GM19395 (cell line): ENCODE data around the gene NPPC.

Experiments
- ATAC-seq: cut with Tn5 transposase; IDR thresholded peaks from one replicate; pipeline ENCODE4 v1.9.1; 2021; ENCODE audit warnings: mild to moderate bottlenecking, moderate library complexity; ENCODE audit not compliant: unreplicated experiment

The NPPC gene

DNA sequence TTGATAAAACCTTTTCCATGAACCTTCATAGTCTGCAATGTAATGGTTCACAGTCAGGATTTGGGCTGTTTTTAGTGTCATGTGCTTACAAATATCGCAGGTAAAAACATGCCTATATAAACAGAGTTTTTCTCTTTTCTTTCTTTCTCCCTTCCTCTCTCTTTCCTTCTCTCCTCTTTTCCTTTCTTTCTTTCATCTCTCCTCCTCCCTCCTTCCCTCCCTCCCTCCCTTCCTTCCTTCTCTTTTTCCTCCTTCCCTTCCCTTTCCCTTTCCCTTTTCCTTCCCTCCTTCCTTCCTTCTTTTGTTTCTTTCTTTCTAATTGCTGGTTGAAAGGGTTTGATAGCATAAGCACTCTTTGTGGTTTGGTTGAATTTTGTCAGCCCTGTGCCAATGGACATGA is 9.6 kb upstream of the NPPC start:
- ATAC-seq = no peak

DNA sequence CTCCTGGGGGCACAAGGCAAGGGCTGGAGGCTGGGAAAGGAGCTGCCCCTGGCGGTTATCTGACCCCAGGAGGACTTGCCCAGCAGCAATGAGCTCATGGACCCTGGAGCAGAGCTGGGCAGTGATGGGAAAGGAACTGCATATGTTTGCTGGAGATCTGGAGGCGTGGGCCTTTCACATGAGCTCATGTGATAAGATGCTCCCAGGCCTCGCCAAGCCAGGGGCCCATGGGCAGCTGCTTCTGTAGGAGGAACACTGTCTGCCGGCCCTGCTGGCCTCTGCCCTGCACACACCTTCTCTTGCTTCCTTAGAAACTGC is 9.0 kb upstream of the NPPC start:
- ATAC-seq = no peak

DNA sequence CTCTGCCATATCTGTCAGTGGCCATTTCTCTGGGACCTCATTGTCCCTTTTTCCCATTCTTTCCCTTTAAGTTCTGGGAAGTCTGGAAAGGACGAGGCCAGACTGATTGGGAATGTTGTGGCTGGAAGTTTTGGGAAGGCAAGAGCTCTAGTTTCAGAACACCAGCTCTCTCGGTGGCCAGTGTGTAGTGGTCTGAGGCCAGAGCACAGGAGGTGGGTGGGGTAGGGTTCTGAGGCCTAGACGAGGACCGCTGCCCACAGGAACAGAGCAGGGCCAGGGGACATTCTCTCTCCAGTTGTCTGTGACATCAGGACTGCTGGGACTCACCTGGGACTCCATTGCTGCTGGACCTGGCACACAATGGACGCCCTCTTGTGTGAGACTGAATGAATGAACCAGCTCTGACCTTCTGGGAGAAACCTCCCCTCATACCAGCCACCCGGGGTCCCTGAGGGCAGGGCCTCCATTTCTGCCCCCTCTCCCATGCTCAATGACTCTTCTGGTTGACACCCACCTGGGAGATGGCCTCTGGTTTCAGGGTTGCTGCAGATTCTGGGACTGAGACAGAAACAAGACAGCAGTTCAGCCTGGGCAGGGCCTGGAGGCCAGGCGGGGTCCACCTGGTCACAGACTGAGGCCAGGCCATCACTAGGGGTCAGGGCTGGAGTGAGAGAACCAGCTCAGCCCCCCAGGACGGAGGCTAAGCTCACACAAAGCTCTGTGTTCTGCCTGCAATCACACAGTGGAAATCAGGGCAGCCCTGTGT is 8.4 kb upstream of the NPPC start:
- no peak for ATAC-seq

DNA sequence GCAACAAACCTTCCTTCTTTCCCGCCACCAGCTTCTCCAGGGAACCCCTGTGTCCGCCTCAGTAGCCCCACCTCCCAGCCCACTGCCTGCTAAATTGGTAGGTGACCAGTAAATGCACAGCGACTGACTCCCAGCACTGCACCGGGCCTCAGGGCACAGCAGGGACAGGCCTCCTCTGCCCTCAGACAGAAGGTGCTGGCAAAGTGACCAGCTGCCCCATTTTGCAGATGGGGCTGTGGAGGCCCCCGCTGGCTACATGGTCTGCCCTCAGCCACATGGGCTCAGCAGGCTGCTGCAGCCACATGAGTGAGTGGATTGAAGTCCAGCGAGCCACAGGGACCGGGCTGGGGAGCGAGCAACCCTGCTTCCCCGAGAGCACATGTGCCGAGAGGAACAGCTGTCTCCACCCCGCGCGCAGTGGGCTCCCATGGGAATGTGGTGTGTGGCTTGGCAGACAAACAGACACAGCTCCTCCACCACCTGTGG is 7.8 kb upstream of the NPPC start:
- ATAC-seq = no peak

DNA sequence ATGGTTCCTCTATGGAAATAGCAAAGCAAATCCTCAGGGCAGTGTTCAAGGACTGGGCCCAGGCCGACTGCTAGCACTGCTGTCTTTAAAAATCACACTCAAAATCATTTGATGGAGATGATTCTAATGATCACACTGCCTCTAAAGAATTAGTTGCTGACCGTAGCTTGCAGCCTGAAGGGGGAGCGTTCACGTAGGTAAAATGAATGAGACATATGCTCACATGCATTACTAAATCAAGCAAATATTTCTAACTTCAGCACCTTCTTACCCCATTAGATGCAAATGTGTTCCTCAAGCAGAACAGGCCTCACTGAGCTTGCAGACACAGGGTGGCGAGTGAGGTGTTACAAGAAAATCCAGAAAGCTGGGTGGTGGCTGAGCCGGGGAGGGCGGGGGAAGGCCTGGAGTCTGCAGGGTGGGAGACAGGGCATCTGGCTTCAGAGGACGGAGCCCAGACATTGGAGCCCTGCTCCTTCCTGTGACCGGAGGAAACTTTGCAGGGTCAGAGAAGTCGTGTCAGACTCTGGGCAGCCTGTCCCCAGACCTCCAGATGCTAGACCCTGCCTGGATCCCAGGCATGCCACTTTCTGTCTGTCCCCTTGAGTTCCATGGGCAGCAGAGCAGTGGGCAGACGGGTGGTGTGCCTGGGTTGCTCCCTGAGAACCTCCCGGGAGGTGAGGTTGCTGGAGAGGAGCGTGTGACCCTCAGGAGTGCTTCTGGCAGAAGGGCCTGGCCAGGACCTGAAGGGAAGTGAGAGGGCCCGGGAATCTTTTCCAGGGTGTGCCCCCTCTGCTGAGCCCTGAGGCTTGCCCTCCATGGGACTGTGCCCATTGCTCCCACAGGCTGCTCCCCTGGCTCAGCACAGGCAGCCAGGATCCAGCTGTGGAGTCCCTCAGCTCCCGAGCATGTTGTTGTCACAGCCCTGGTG is 7.1 kb upstream of the NPPC start:
- ATAC-seq = no peak

DNA sequence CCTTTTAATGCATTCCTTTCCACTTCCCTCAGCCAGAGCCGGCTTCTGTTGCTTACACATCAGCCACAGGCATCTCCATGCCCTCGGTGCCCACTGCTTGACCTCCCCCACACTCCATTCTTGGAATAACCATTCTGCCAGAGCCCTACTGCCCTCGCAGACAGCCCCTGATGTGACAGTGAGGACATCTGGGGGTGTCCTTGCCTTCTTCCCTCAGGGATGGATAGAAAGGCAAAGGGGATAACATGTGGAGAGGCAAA is 6.4 kb upstream of the NPPC start:
- no peak for ATAC-seq

DNA sequence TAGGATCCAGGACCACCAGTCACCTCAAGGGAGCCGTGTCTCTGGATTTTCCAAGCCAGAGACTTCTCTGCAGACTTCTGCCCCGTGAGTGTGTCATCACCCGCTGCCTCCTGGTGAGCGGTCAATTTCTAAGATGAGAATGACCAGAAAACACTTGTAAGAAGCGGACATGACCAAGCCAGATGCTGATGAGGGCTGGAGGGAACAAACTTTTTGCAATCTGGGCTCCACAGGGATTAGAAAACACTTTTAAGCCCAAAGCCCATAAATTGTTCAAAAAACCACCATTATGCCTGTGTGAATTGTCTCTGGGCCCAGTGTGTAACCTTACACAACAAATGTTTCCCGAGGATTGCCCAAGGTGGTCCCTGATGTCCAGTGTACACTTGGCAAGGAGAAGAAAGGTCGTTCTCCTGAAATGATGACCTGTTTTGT is 5.3 kb upstream of the NPPC start:
- ATAC-seq = no peak

DNA sequence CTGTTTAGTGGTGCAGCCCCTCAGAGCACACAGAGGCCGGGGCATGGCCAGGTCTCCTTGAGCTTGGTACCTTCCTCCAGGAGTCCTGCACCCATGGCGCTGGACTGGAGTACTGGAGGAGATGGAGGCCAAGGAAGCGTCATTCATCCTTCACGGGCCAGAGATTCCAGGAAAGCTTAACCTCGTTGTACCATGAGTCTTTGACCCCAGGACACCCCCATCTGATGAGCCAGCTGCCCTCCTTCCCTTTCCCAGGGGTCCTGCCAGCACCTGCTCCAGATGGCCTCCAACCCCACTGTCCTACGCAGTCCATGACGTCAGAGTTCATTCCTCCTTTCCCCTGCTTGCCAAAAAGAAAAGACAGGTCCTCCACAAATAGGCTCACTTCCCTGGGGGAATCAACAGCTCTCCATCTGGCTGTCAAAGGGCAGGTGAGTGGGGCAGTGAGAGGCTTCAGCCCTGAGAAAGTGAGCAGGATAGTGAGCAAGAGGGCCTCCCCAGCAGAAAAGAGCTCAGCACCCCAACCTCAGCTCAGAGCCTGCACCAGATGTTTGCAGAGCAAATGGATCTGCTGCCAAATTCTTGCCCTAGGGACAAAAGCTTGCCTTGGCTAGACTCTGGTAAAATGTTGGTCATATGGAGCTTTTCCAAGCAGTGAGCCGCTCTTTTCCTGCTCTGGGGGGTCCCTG is 4.5 kb upstream of the NPPC start:
- no peak for ATAC-seq

DNA sequence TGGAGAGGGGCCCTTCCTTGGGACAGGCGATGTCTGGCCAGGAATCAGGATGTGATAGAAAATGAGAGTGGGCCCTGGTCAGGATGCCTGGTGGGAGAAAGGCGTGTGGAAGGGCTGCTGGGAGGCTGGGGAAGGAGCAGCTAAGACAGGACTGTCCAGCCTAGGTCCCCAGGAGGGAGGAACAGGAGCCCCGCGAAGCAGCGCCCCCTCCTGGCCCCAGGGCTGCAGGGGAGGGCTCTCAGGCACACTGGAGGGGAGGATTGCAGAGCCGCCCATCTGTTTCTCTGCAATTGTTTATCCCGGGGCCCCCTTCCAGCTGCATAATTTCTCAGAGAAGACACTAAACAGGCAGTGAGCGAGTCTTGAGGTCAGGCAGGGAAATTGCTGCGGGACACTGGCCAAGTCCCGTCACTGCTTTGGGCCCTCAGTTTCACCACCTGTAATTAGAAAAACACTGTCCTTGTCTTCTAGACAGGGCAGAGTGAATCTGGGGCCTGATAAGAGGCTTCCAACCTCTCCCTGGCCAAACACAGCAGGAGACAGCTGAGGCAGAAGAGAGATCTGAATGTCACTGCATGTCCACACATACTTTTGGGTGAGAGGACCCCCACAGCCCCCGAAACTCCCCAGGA is 3.9 kb upstream of the NPPC start:
- ATAC-seq = no peak

DNA sequence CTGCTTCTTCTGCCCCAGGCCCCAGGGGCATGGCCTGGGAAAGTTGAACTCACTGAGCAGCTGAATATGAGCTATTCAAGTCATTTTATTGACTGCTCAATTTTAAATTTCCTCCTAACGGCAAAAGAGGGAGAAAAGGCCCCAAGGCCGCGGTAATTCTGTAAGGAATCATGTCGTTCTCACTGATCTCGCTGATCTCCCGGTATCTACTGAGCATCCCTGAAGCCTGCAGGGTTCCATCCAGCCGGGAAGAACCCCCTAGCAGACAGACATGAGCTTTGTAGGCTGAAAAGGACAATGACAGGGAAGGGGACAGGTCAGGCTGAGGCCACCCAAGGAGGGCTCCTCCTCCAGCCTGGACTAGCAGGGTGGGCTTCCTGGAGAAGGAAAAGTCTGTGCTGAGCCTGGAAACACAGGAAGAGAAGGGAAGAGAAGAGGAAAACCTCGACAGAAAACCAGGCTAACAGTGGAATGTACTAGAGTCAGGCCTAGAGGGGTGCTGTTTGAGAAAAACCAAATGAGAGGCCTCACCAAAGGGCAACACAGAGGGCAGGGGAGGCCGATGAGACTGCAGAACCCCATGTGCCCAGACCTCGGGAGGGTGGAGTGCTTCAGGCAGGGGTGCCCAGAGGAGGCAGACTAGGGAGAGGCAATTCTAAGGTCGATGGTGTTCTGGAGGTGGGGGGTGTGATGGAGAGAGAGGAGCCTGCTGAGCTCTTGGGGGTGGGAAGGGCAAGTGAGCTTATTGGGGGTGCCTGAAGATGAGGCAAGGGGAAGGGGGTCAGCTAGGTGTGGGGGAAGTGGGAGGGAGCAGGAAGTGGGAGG is 2.9 kb upstream of the NPPC start:
- ATAC-seq = no peak

DNA sequence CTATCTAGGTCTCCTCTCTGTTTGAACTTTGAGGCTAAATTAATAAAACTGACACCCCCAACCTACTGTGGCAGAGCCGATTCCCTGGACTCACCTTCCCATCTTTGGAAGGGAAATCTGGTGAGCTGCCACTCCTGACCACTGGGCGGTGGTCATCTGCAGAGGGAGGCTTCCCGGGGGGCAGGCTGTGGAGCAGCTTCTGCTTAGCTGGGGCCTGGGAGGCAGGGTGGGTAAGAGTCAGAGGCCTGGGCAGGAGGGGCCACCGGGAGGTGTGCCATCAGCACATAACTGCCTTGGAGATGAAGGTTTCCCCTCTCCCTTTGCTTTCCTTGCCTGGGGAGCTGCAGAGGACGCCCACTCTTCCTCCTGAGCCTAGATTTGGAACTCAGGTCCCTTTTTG is 2.3 kb upstream of the NPPC start:
- no peak for ATAC-seq

DNA sequence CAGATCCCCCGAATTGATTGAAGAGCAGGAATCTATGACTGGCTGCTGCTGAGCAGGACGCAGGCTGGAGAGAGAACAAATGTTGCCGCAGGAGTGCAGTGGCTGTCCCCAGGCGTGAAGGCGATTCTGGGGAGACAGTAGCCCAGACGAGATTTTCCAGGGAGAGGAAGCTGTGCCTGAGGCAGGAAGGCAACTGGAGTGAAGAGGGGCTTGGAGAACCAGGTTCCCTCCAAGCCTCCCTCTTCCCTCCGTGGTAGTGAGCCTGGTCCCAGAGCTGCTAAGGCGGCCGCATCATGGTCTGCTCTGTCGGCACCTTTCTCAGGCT is 1.3 kb upstream of the NPPC start:
- ATAC-seq = no peak

DNA sequence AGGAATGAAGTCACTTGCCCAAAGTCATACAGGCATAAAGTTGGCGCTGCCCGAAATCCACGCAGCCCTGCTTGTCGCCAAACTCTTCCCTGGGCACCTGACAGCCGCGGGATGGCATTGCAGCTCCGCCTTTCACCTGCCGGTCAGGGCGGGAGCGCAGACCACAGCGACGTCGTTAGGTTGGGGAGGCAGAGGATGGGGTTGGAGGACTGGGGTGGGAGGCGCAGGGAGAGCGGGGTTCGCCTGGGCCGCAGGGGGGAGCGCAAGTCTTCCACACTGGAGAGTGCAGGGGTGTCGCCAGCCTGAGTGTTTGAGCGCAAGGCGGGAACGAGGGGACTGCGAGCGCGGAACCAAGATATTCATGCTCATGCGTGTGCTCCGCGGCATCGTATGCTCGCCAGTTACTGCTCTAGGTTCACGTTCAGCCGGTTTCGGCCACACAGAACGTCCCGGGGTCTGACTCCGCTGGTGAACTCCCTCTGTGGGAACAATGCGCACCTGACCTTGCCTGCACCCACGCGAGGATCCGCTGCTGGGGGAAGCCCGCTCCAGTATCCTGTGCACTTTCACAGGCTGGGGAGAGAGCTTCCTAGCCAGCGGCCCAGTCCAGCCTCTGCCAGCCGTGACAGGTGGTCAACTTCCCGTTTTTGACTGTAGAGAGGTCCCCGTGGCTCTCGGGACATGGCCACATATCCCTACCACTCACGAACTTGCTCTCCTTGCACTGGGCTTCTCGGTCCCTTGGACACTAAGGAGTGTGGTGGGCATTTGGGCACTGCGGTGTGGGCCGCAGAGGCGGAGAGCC is 767 bp upstream of the NPPC start:
- no peak for ATAC-seq

DNA sequence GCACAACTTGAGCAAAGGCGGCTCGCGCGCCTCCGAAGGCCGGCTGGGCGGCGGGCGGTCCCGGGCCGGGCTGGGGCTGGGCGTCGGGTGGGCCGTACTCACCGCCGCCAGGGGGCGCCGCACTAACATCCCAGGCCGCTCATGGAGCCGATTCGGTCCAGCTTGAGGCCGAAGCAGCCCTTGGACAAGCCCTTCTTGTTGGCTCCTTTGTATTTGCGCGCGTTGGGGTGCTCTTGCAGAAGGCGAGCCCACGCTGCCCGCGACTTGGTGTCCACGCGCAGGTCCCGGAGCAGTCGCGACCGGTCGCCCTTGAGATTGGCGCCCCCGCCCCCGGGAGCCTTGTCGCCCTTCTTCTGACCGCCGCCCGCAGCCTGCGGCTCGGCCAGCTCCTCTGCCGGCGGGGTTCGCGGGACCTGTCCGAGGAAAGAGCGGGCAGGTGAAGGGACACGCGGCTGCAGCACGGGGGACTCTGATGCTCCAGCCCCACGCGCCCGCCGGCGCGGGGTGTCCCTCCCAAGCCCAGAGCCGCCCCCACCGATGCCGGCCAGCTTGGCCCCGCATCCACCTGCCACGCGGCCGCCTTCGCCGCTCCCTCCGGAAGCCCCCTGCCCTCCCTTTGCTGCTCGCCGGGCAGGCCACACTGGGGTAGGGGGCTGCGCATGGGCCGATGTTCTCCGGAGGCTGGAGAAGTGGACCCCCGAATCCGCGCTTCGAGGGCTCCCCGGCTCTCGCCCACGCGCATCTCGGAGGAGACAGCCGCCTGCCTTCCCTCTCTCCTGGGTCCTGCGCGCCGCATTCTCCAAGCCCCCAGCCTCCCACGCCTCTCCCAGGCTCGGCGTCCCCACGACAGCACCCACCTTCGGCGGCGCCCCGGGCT is 655 bp downstream of the NPPC start:
- no peak for ATAC-seq

DNA sequence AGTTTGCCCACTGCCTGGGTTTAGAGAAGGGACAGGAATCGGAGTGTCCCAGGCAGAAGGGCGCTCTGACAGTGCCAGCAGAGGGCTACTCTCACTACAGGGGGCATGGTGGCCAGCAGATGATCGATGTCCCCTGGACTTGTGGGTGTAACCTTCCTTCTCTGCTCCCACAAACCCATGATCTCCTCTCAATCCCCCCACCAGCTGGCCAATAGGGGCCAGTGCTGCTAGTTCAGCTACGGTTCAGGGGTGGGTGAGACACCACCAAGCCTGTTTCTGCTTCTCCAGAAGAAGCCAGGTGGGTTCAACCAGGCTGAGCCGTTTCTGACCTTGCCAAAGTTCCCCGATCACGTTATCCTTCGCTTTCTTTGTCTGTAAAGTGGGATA is 1.3 kb downstream of the NPPC start:
- ATAC-seq = no peak

DNA sequence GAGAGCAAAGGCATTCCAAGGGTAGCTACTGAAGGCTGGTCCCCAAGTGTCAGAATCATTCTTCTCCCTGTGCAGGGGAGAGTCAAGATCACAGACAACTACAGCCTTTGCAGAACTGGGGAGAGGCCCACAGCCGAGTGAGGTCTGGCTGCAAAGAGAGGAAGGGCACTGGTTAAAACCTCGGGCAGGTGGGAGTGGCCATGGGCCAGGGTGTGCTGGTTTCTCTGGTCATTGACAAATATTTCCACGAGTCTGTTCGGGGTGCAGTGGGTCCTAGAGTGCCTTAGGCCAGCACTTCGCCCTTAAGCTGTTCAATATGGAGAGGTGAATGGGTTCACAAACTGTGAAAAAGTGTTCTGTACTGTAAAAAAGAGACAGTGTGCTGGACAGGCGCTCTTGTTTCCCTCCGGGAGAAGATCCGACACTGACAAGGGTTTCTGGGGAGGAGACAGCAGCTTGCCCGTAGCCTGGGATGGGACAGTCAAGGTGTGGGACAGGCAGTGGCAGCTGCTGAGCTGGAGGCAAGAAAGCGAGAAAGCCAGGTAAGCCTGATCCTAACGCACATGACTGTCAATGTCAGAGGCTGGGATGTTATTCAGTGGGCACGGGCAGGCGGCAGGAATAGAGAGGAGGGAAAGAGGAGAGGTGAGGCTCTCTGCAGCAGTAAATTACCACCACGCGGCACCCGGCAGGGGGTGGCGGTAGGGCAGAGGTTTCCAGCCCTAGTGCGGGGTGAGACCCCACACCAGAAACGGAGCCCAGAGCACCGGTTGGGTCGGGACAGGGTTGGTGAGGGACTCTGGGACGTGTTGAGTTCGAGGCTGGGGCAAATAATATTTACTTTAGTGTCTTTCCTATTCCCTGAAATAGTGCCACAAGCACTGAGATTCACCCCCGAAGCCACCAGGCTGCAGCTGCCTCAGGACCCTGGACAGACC is 2.0 kb downstream of the NPPC start:
- no peak for ATAC-seq

DNA sequence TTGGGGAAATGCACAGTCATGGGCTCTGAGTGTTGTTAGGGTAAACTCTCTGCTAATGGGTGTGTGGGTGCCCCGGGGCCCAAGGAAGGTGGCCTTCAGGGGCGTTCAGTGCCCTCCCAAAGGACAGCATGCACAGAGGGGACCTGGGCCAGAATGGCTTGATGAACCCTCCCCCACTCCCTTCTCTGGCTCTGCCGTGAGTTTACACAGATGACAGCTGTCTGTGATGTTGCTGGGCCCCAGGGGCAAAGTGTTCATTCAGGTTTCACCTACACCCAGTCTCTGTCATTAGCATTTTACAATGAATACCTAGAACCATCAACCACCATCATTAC is 3.2 kb downstream of the NPPC start:
- no peak for ATAC-seq
